ENCODE results near the gene NUP93. TPM values are rescaled to one million over a fixed set of nuclear protein-coding genes. Genes with fewer than 3 reads are reported as not detected.

NUP93 gene
- total and polyA plus RNA-seq, 2 donors from 2014 or later = 34.8 to 48.8 TPM

DNA sequence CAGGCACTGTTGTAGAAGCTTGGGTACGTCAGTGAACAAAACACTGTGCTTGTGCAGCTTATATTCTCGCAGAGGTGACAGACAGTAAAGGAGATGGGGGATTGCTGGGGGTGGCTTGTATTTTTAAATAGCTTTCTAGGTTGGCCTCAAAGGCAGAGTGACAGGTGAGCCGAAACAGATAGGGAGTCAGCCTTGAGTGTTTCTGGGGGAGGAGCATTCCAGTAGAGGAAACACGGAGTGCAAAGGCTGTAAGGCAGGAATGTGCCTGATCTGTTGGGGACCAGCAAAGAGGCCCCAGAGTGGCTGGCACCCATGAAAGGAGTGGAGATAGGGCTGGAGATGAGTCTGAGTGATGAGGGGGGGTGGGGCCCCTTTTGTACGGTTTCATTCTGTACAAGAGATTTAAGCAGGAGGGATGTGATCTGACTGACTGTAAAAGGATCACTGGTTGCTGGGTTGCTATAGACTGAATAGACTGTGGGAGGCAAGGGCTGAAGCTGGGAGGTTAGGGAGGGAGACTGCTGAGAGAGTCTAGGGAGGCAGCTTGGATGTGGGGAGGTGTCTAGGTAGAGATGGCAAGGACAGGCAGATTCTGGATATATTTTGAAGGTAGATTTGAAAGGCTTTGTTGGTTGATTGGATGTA lies 15.2 kb downstream of the NUP93 start:
- FAIRE-seq = no peak
- TF ChIP-seq, protein P1, sequence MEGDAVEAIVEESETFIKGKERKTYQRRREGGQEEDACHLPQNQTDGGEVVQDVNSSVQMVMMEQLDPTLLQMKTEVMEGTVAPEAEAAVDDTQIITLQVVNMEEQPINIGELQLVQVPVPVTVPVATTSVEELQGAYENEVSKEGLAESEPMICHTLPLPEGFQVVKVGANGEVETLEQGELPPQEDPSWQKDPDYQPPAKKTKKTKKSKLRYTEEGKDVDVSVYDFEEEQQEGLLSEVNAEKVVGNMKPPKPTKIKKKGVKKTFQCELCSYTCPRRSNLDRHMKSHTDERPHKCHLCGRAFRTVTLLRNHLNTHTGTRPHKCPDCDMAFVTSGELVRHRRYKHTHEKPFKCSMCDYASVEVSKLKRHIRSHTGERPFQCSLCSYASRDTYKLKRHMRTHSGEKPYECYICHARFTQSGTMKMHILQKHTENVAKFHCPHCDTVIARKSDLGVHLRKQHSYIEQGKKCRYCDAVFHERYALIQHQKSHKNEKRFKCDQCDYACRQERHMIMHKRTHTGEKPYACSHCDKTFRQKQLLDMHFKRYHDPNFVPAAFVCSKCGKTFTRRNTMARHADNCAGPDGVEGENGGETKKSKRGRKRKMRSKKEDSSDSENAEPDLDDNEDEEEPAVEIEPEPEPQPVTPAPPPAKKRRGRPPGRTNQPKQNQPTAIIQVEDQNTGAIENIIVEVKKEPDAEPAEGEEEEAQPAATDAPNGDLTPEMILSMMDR (IDR thresholded peaks at IDR 0.05; ENCODE audit: borderline replicate concordance, extremely low read depth, insufficient read depth) = no peak
- intact Hi-C loops (cut with DNase I) = no loop called here

DNA sequence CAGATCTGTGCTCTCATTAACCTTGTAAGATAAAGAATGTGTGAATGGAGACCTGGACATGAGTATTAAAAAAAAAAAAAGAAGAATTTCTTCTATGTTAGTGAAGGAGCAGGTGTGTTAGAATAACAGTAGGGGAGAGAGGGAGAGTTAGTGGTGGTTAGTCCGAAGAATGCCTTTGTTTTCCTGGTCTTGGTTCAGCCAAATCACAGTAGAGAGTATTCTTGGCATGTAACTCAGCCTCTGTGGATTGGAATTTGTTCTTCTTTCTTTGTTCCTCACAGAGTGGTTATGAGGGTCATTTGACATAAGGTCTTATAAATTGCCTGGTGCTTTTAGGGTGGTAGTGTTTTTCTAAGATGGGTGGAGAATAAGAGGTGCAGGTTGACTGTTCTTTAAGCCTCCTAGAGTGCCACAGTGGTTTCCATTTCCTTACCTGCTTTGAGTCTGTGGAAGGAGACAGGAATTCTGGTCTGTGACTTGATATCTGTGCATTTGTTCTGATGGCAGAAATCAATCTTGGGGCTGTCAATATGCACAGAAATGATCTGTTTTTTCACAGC lies 17.6 kb downstream of the NUP93 start:
- TF ChIP-seq, protein P1 (IDR thresholded peaks at IDR 0.05; ENCODE audit: borderline replicate concordance, extremely low read depth, insufficient read depth) = no peak
- intact Hi-C loops (cut with DNase I) = no loop called here
- Histone ChIP-seq H3K36me3 (ENCODE audit: control insufficient read depth in 2 of 3, insufficient read depth in 3 of 3, low read length in 3 of 3) (peaks cover 0 to 7% (median 3%) of the 10 kb centered on the region in 3 donors), H3K4me1 (ENCODE audit: control insufficient read depth in 2 of 3, insufficient read depth in 2 of 3, low read depth in 1 of 3, low read length in 3 of 3) (peaks cover 0 to 2% (median 0%) of the 10 kb centered on the region in 3 donors), H3K4me3 (ENCODE audit: low read length in 3 of 3) (no peak overlapping the region), H3K27me3 (ENCODE audit: control insufficient read depth, insufficient read depth, low read length) (no peaks in the 10 kb centered on the region), H3K27ac (ENCODE audit: low read depth in 2 of 2, low read length in 2 of 2) (no peak overlapping the region), H3K9ac (ENCODE audit: low read length in 3 of 3) (no peak overlapping the region), H3K9me3 (ENCODE audit: control insufficient read depth in 2 of 3, insufficient read depth in 1 of 3, low read length in 3 of 3) (no peaks in the 10 kb centered on the region)
- FAIRE-seq = no peak
- no peak for DNase-seq

More for the DNA sequence above, 15.2 kb downstream of the NUP93 start:
- DNase-seq = peak in 4 of 5 donors; percentile 43 to 70 (median 58)
- H3K4me3 ChIP-seq (ENCODE audit: low read length in 3 of 3) = no peak overlapping the region
- peaks cover 0 to 5% (median 0%) of the 10 kb centered on the region in 3 donors for H3K4me1 ChIP-seq (ENCODE audit: control insufficient read depth in 2 of 3, insufficient read depth in 2 of 3, low read depth in 1 of 3, low read length in 3 of 3)
- H3K27ac ChIP-seq (ENCODE audit: low read depth in 2 of 2, low read length in 2 of 2) = no peak overlapping the region
- no peaks in the 10 kb centered on the region for H3K27me3 ChIP-seq (ENCODE audit: control insufficient read depth, insufficient read depth, low read length)
- H3K36me3 ChIP-seq (ENCODE audit: control insufficient read depth in 2 of 3, insufficient read depth in 3 of 3, low read length in 3 of 3) = peaks cover 0 to 7% (median 0%) of the 10 kb centered on the region in 3 donors
- no peak overlapping the region for H3K9ac ChIP-seq (ENCODE audit: low read length in 3 of 3)
- H3K9me3 ChIP-seq (ENCODE audit: control insufficient read depth in 2 of 3, insufficient read depth in 1 of 3, low read length in 3 of 3) = no peaks in the 10 kb centered on the region

DNA sequence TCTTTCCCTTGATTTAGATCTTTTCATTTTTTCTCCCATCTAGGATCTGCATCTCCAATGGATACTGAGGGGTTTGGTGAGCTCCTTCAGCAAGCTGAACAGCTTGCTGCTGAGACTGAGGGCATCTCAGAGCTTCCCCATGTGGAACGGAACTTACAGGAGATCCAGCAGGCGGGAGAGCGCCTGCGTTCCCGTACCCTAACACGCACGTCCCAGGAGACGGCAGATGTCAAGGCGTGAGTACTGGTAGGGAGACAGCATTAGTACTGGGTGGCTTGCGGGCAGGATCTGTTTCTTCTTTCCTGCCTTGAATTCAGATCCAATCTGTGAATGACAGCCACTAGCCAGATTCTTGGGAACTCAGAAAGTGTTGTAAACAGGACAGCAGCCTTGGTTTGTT lies 18.3 kb downstream of the NUP93 start:
- no peak overlapping the region for H3K4me3 ChIP-seq (ENCODE audit: low read length in 3 of 3)
- no peaks in the 10 kb centered on the region for H3K9me3 ChIP-seq (ENCODE audit: control insufficient read depth in 2 of 3, insufficient read depth in 1 of 3, low read length in 3 of 3)
- no peaks in the 10 kb centered on the region for H3K4me1 ChIP-seq (ENCODE audit: control insufficient read depth in 2 of 3, insufficient read depth in 2 of 3, low read depth in 1 of 3, low read length in 3 of 3)
- no peak overlapping the region for H3K9ac ChIP-seq (ENCODE audit: low read length in 3 of 3)
- no peaks in the 10 kb centered on the region for H3K27me3 ChIP-seq (ENCODE audit: control insufficient read depth, insufficient read depth, low read length)
- intact Hi-C loops (cut with DNase I) = no loop called here
- no peak for FAIRE-seq
- peaks cover 0 to 7% (median 3%) of the 10 kb centered on the region in 3 donors for H3K36me3 ChIP-seq (ENCODE audit: control insufficient read depth in 2 of 3, insufficient read depth in 3 of 3, low read length in 3 of 3)
- DNase-seq = no peak
- TF ChIP-seq, protein P1 (IDR thresholded peaks at IDR 0.05; ENCODE audit: borderline replicate concordance, extremely low read depth, insufficient read depth) = no peak
- H3K27ac ChIP-seq (ENCODE audit: low read depth in 2 of 2, low read length in 2 of 2) = no peak overlapping the region
